Gastrocnemius medialis (tissue), 4 donors: ENCODE measurements around the gene ATP9A.

Experiments
- CTCF ChIP-seq, 5 experiments: fragments of 450-650 bp in 3 of 5; fragments of 200-600 bp in 2 of 5; sonication (generic) in 2 of 5; IDR thresholded peaks in 4 of 5; conservative IDR thresholded peaks in 1 of 5; 1 replicate in 4 of 5; 2 replicates in 1 of 5; pipeline ENCODE4 v1.5.1; 2016 to 2019; ENCODE audit warnings: antibody characterized with exemption in 5 of 5, mild to moderate bottlenecking in 3 of 5, moderate library complexity in 3 of 5
- POLR2A ChIP-seq, 2 donors: fragments of 450-650 bp; IDR thresholded peaks; one replicate each; pipeline ENCODE4 v1.6.1; 2017; ENCODE audit warnings: antibody characterized with exemption in 2 of 2, mild to moderate bottlenecking in 2 of 2, moderate library complexity in 2 of 2

DNA sequence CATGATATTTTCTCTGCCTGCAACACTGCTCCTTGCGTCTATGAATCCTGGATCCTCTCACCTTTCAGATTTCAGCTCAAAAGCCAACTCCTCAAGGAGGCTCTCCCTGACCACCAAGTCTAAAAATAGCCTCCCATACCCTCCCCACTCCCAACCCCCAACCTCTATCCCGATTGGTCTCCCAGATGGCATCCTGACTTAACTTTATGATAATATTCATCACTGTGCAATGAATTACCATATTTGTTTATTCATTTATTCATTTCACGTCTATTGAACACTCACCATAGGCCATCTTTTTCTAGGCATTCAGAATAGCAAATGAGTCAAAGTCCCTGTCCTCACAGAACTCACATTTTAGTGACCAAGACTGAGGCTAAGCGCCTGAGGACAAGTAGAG lies 183.0 kb downstream of the ATP9A start:
- TF ChIP-seq CTCF (IDR thresholded peaks at IDR 0.05 in 4 of 5, conservative IDR thresholded peaks at IDR 0.05 in 1 of 5) (no peak), POLR2A (IDR thresholded peaks at IDR 0.05) (no peak)
